Fibroblast of lung (primary cell): ENCODE measurements around the gene DNPEP.

Experiments used
- EZH2 ChIP-seq: IDR thresholded peaks from 2 replicates; pipeline ENCODE4 v1.5.1; 2012; ENCODE audit warnings: low read length, control low read depth, mild to moderate bottlenecking; ENCODE audit errors: missing control alignments
- TF ChIP-seq, protein P1 (sequence below), 2 donors: IDR thresholded peaks in 1 of 2; conservative IDR thresholded peaks in 1 of 2; 1 replicate in 1 of 2; 2 replicates in 1 of 2; pipeline ENCODE4 v1.5.1; 2011 to 2012; ENCODE audit warnings: low read length in 2 of 2, control low read depth in 1 of 2, inconsistent platforms in 1 of 2, low read depth in 1 of 2, mild to moderate bottlenecking in 1 of 2

DNA sequence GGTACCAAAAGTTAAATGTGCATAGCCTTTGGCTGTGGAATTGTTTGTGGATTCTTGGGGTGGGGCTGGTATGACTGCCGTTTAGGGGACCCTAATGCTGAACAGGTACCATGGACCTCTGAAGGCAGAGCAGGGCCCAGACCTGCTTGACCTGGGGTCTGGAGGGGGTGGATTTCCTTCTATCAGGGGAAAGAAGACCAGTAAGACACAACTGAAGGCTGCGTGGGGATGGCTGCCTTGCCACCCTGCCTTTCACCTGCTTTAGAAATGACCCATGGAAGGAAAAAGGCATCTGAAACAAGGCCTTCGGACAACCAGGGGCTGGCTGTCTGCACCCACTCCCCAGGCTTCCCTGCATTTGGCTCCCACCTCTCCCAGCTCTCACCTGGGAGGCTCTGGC is 37.5 kb downstream of the DNPEP start:
- TF ChIP-seq, protein P1, sequence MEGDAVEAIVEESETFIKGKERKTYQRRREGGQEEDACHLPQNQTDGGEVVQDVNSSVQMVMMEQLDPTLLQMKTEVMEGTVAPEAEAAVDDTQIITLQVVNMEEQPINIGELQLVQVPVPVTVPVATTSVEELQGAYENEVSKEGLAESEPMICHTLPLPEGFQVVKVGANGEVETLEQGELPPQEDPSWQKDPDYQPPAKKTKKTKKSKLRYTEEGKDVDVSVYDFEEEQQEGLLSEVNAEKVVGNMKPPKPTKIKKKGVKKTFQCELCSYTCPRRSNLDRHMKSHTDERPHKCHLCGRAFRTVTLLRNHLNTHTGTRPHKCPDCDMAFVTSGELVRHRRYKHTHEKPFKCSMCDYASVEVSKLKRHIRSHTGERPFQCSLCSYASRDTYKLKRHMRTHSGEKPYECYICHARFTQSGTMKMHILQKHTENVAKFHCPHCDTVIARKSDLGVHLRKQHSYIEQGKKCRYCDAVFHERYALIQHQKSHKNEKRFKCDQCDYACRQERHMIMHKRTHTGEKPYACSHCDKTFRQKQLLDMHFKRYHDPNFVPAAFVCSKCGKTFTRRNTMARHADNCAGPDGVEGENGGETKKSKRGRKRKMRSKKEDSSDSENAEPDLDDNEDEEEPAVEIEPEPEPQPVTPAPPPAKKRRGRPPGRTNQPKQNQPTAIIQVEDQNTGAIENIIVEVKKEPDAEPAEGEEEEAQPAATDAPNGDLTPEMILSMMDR (conservative IDR thresholded peaks at IDR 0.05 in 1 of 2, IDR thresholded peaks at IDR 0.05 in 1 of 2; ENCODE audit: low read depth in 1 of 2, low read length in 2 of 2): no peak
- no peak for TF ChIP-seq EZH2
